GM21515 (cell line): ENCODE measurements around the gene PHACTR4.
"Not testable (repeated sequence)": the region's sequence is repeated elsewhere in the genome, so short reads cannot be mapped to it uniquely, and the experiment has no call there.

ENCODE experiments used
- ATAC-seq: cut with Tn5 transposase; IDR thresholded peaks from one replicate; pipeline ENCODE4 v1.9.1; 2021; ENCODE audit not compliant: unreplicated experiment

PHACTR4 gene

DNA sequence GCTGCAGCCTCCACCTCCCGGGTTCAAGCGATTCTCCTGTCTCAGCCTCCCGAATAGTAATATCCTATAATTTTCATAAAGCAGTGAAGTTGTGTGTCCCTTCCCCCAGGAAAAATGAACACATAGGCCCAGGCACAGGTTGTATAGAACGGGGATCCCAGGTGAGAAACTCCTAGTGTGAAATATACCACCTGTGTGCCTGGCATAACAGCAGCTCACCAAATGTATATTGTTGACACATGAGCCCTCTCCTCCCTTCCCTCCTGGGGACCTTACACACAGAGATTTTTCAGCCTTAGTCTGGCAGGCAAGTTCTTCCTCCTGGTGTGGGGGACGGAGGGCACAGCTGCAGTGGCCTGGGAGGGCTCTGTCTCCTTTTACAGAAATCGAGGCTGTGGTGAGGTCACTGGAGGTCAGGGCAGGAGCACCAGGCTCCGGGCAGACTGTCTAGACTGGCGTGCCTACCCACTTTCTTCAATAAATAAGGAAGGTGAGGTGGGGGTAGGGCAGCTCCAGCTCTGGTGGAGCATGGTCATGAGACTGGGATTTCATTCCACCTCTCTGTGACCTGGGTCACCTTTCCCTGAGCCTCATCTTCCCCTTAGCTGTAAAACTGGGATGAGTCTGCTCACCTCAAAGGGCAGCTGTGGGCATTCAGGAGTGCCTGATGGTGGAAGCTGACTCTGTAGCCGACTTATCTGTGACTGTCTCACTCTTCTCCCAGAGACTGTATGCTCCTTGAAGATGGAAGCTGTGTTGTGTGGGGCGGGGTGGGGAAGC, 150.6 kb downstream of the PHACTR4 start:
- no peak for ATAC-seq

DNA sequence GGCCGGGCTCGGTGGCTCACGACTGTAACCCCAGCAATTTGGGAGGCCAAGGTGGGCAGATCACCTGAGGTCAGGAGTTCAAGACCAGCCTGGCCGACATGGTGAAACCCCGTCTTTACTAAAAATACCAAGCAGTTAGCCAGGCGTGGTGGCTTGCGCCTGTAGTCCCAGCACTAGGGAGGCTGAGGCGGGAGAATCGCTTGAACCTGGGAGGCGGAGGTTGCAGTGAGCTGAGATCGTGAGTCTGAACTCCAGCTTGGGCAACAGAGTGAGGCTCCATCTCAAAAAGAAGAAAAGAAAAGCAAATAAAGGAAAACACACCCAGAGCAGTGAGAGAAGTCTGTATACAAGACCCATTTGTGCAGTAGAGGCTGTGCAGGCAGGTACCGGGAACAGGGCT, 151.3 kb downstream of the PHACTR4 start:
- not testable (repeated sequence) for ATAC-seq

DNA sequence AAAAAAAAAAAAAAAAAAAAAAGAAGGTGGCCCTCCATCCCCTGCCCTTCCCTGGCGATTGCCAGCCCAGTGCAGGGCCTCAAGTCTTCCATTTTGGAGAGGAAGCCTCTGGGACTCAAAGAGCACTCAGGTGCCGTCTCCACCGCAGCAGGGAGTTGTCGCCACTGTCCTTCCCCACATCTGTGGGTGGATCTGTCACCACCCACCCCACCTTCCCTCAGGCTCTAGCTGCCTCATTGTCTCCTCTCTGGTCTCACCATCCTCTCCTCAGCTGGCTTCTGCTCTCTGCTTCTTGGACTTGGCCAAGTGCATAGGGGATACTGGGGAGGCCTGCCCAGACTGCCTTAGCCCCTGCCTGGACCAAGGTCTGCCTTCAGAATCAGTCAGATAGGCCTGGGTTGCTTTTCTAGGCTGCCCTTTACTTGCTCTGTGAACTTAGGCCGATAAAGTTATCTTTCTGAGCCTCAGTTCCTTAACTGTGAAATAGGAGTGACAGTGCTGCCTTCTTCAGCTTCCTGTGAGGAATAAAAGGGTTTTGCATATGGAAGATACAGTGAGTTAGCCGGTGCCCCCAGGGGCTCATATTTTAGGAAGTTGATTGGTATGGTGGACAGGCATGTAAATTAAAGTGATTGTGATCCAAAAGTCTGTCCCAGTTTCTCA, 152.1 kb downstream of the PHACTR4 start:
- no peak for ATAC-seq

GRCh38 chr1:28522537-28522936, 153.0 kb downstream of the PHACTR4 start:
- not testable (repeated sequence) for ATAC-seq

DNA sequence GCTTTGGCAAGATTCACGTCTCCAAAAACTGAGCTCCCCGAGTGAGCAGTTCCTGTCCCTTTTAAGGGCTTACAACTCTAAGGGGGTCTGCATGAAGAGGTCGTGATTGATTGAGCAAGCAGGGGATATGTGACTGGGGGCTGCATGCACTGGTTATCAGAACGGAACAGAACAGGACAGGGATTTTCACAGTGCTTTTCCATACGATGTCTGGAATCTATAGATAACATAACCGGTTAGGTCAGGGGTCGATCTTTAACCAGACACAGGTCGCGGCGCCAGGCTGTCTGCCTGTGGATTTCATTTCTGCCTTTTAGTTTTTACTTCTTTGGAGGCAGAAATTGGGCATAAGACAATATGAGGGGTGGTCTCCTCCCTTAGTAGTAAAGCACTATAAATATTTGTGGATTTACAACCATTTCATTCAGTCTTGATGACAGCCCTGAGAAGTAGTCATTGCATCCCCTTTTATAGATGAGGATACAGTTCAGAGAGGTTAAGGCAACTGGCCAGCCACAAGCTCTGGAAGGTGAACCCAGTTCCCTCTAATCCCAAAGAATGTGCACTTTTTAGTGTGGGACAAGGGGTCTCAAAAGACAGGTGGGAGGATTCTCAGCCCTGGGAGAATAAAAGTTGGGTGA, 155.6 kb downstream of the PHACTR4 start:
- ATAC-seq: not testable (repeated sequence)

- no peak for ATAC-seq
Observed at GRCh38 chr1:28526886-28527285, 157.3 kb downstream of the PHACTR4 start.

- ATAC-seq: no peak
Observed at GRCh38 chr1:28530456-28530855, 160.9 kb downstream of the PHACTR4 start.

DNA sequence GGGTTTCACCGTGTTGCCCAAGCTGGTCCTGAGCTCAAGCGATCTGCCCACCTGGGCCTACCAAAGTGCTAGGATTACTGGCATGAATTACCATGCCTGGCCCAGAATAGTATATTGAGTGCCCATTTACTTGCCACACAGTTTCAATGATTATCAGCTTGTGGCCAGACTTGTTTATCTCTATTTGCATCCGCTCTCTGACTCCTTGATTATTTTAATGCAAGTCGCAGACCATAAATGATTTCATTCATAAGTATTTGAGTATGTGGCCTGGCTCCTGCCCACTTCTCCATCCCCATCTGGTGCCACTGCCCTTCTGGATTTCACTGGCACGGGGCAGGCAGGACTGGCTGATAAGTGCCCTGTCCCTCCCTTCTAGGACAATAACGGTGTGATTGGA, 165.1 kb downstream of the PHACTR4 start:
- no peak for ATAC-seq

- no peak for ATAC-seq
Observed at GRCh38 chr1:28535180-28535579, 165.6 kb downstream of the PHACTR4 start.

- no peak for ATAC-seq
Observed at GRCh38 chr1:28537457-28538199, 168.1 kb downstream of the PHACTR4 start.

DNA sequence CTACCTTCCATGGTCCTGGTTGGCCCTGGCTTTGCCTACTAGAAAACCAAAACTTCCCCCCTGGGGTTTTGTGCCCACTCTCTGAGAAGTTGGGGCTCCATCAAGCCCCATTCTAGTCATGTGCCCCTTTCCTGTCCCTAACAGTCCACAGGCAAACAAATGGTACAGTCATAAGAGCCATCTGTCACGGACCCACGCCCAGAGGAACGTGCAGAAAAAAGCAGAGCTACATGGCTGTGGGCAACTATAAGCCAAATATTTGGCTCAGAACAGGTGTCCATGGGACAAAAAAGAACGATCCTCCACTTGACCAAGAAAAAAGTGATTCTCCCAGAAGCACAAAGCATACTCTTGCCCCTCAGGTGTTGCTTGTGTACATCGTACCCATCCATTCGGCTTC, 168.7 kb downstream of the PHACTR4 start:
- no peak for ATAC-seq

DNA sequence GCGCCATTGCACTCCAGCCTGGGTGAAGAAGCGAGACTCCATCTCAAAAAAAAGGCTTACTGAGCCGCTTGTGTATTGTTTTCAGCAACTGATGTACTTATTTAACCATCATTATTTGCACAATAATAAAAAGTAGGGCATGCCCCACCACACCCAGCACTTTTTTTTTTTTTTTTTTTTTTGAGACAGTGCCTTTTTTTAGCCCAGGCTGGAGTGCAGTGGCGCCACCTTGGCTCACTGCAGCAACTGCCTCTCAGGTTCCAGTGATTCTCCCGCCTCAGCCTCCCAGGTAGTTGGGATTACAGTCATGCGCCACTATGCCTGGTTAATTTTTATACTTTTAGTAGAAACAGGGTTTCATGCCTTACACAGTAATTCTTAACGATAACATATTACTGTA, 171.1 kb downstream of the PHACTR4 start:
- no peak for ATAC-seq

DNA sequence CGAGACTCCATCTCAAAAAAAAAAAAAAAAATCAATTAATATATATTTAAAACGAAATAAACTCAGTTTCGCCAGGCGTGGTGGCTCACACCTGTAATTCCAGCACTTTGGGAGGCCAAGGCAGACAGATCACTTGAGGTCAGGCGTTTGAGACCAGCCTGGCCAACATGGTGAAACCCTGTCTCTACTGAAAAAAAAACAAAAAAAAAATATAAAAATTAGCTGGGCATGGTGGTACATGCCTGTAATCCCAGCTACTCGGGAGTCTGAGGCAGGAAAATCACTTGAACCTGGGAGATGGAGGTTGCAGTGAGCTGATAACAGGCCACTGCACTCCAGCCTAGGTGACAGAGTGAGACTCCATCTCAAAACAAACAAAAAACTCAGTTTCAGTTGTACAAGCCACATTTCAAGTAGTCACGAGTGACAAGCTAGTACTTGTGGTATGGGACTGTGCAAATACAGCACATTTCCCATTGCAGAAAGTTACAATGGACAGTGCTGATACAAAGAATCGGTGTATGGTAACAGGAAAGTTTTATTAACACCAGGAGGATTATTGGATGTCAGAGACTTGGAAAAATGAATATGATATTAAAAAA, 172.0 kb downstream of the PHACTR4 start:
- ATAC-seq: not testable (repeated sequence)

- ATAC-seq: no peak
Observed at GRCh38 chr1:28545246-28545628, 175.7 kb downstream of the PHACTR4 start.

- no peak for ATAC-seq
Observed at GRCh38 chr1:28548318-28548717, 178.8 kb downstream of the PHACTR4 start.
